H1 (cell line): Measurements from ENCODE around the gene GULP1. TPM values are rescaled to one million over a fixed set of nuclear protein-coding genes. Genes with fewer than 3 reads are reported as not detected.

ENCODE experiments used
- CBX5 ChIP-seq: fragments of 300-800, 300-1000 bp; sonication (generic); IDR thresholded peaks from 2 replicates; pipeline ENCODE4 v1.7.1; 2016; ENCODE audit warnings: antibody characterized with exemption, low read length, low read depth
- EZH2 ChIP-seq: fragments of 200-600 bp; sonication (generic); IDR thresholded peaks from 2 replicates; pipeline ENCODE4 v1.7.1; 2012; ENCODE audit warnings: low read depth, mild to moderate bottlenecking, moderate library complexity, low read length, inconsistent platforms; ENCODE audit not compliant: severe bottlenecking
- TEAD4 ChIP-seq: IDR thresholded peaks from 2 replicates; pipeline ENCODE4 v1.6.1; 2012; ENCODE audit warnings: low read depth, low read length, inconsistent platforms, mixed read lengths
- ZNF274 ChIP-seq: IDR thresholded peaks from 2 replicates; pipeline ENCODE4 v1.7.0; 2012; ENCODE audit warnings: low read length, borderline replicate concordance; ENCODE audit errors: extremely low read depth
- polyA plus RNA-seq, 7 experiments: library from polyadenylated mRNA; depleted of rRNA in 3 of 7; stranded (reverse) in 5 of 7; unstranded in 2 of 7; fragments of >200 nt in 5 of 7; fragments of 200-250 nt in 2 of 7; gene quantifications; 1 replicate in 5 of 7; 2 replicates in 1 of 7; 4 replicates in 1 of 7; pipeline versions ENCODE4 v1.2.1 to v1.2.3, GENCODE V29; 2011 to 2013; ENCODE audit warnings: missing spikeins in 2 of 7, mixed read lengths in 2 of 7
- total RNA-seq: library from RNA; stranded (reverse); fragmentation: NEBNext Ultra II Directional; extraction: Animal tissue kit (Norgen Biotek cat#: 25700); gene quantifications from 2 replicates; pipeline ENCODE4 v1.2.1, GENCODE V29; 2021
- TF ChIP-seq, protein P1 (sequence below): fragments of 300-600 bp; sonication (generic); IDR thresholded peaks from 2 replicates; pipeline ENCODE4 v1.7.1; 2012; ENCODE audit warnings: low read length, moderate library complexity, mild to moderate bottlenecking, inconsistent platforms; ENCODE audit not compliant: insufficient replicate concordance
- TF ChIP-seq, protein P2 (sequence below), 3 experiments: IDR thresholded peaks; 1 replicate in 2 of 3; 2 replicates in 1 of 3; pipeline versions ENCODE4 v1.5.1 to v1.6.1; 2011; ENCODE audit warnings: low read length in 3 of 3, mild to moderate bottlenecking in 3 of 3, inconsistent platforms in 2 of 3, low read depth in 1 of 3, moderate library complexity in 1 of 3; ENCODE audit not compliant: insufficient read depth in 1 of 3; ENCODE audit errors: control extremely low read depth in 1 of 3

The GULP1 gene
- total and polyA plus RNA-seq, 2 of the 8 experiments (the other 6 are each of a cell fraction or from before 2014, with no cell fraction given) = 69.7 to 139 TPM

DNA sequence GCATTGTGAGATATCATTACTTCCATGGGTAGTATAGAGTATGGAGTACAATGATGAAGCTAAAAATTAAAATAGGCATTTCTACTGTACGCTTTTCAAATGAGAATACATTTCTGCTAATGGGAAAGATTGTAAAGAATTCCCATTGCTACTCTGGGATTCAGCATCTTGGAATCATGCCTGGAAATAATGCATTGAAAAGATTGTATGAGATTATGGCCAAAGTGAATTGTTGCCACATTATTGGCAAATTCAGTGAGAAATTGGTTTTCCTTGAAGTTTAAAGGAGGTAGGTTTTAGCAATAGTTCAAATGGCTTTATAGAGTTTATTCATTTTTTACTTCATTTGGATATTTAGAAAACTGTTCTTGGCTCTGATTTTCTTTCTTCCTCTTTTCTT lies 157.9 kb downstream of the GULP1 start (continued):
- TF ChIP-seq, protein P1, sequence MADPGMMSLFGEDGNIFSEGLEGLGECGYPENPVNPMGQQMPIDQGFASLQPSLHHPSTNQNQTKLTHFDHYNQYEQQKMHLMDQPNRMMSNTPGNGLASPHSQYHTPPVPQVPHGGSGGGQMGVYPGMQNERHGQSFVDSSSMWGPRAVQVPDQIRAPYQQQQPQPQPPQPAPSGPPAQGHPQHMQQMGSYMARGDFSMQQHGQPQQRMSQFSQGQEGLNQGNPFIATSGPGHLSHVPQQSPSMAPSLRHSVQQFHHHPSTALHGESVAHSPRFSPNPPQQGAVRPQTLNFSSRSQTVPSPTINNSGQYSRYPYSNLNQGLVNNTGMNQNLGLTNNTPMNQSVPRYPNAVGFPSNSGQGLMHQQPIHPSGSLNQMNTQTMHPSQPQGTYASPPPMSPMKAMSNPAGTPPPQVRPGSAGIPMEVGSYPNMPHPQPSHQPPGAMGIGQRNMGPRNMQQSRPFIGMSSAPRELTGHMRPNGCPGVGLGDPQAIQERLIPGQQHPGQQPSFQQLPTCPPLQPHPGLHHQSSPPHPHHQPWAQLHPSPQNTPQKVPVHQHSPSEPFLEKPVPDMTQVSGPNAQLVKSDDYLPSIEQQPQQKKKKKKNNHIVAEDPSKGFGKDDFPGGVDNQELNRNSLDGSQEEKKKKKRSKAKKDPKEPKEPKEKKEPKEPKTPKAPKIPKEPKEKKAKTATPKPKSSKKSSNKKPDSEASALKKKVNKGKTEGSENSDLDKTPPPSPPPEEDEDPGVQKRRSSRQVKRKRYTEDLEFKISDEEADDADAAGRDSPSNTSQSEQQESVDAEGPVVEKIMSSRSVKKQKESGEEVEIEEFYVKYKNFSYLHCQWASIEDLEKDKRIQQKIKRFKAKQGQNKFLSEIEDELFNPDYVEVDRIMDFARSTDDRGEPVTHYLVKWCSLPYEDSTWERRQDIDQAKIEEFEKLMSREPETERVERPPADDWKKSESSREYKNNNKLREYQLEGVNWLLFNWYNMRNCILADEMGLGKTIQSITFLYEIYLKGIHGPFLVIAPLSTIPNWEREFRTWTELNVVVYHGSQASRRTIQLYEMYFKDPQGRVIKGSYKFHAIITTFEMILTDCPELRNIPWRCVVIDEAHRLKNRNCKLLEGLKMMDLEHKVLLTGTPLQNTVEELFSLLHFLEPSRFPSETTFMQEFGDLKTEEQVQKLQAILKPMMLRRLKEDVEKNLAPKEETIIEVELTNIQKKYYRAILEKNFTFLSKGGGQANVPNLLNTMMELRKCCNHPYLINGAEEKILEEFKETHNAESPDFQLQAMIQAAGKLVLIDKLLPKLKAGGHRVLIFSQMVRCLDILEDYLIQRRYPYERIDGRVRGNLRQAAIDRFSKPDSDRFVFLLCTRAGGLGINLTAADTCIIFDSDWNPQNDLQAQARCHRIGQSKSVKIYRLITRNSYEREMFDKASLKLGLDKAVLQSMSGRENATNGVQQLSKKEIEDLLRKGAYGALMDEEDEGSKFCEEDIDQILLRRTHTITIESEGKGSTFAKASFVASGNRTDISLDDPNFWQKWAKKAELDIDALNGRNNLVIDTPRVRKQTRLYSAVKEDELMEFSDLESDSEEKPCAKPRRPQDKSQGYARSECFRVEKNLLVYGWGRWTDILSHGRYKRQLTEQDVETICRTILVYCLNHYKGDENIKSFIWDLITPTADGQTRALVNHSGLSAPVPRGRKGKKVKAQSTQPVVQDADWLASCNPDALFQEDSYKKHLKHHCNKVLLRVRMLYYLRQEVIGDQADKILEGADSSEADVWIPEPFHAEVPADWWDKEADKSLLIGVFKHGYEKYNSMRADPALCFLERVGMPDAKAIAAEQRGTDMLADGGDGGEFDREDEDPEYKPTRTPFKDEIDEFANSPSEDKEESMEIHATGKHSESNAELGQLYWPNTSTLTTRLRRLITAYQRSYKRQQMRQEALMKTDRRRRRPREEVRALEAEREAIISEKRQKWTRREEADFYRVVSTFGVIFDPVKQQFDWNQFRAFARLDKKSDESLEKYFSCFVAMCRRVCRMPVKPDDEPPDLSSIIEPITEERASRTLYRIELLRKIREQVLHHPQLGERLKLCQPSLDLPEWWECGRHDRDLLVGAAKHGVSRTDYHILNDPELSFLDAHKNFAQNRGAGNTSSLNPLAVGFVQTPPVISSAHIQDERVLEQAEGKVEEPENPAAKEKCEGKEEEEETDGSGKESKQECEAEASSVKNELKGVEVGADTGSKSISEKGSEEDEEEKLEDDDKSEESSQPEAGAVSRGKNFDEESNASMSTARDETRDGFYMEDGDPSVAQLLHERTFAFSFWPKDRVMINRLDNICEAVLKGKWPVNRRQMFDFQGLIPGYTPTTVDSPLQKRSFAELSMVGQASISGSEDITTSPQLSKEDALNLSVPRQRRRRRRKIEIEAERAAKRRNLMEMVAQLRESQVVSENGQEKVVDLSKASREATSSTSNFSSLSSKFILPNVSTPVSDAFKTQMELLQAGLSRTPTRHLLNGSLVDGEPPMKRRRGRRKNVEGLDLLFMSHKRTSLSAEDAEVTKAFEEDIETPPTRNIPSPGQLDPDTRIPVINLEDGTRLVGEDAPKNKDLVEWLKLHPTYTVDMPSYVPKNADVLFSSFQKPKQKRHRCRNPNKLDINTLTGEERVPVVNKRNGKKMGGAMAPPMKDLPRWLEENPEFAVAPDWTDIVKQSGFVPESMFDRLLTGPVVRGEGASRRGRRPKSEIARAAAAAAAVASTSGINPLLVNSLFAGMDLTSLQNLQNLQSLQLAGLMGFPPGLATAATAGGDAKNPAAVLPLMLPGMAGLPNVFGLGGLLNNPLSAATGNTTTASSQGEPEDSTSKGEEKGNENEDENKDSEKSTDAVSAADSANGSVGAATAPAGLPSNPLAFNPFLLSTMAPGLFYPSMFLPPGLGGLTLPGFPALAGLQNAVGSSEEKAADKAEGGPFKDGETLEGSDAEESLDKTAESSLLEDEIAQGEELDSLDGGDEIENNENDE = no peak
- TF ChIP-seq CBX5 (no peak), EZH2 (no peak), TEAD4 (no peak), ZNF274 (no peak)
- TF ChIP-seq, protein P2, sequence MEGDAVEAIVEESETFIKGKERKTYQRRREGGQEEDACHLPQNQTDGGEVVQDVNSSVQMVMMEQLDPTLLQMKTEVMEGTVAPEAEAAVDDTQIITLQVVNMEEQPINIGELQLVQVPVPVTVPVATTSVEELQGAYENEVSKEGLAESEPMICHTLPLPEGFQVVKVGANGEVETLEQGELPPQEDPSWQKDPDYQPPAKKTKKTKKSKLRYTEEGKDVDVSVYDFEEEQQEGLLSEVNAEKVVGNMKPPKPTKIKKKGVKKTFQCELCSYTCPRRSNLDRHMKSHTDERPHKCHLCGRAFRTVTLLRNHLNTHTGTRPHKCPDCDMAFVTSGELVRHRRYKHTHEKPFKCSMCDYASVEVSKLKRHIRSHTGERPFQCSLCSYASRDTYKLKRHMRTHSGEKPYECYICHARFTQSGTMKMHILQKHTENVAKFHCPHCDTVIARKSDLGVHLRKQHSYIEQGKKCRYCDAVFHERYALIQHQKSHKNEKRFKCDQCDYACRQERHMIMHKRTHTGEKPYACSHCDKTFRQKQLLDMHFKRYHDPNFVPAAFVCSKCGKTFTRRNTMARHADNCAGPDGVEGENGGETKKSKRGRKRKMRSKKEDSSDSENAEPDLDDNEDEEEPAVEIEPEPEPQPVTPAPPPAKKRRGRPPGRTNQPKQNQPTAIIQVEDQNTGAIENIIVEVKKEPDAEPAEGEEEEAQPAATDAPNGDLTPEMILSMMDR (IDR thresholded peaks at IDR 0.05; ENCODE audit: control extremely low read depth in 1 of 3, insufficient read depth in 1 of 3, low read depth in 1 of 3, low read length in 3 of 3) = no peak
